ENCODE measurements around the gene APBA3.

APBA3 gene

DNA sequence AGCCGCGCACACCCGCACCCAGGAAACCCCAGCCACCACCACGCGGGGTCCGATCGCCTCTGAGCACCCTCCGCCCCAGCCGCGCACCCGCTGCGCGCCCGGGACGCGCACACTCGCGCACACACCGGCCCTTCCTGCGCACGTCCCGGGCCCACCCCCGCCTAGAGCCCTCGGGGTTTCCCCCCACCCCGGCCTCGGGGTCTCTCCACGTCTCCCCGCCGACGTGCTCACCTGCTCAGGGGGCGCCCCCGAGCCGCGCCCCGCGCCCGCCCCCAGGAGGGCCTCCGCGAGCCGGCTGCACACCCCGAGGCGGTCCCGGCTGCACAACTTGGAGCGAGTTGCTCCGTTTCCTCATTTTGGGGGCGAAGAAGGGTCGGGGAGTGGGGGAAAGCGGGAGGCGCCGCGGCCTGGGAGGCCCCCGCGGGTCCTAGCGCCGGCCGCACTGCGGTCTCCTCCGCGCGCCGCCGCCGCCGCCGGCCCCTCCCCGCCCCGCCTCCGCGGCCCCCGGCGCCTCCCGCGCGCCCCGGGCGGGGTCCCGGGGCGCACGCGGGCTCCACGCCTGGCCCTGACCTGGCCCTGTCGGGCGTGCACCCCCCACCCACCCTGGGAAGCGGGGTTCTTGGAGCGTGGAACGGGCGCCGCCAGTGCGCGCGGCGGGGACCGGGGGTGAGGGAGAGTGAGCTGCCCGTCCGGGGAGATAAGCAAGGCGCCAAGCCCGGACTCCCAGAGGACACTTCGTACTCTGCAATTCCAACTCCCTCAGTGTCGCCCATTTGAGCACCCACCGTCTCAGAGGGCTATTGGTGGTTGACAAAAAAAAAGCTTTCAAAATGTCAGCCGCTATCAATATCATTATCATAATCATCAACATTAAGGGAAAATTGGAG is 24.7 kb upstream of the APBA3 start, which contains the start of gene MATK:
Gene MATK (minus strand): TSS at position 444 of the 887 bp plus-strand sequence. CDS start 1,246 bp downstream, outside the sequence.
- DNase-seq: no peak

DNA sequence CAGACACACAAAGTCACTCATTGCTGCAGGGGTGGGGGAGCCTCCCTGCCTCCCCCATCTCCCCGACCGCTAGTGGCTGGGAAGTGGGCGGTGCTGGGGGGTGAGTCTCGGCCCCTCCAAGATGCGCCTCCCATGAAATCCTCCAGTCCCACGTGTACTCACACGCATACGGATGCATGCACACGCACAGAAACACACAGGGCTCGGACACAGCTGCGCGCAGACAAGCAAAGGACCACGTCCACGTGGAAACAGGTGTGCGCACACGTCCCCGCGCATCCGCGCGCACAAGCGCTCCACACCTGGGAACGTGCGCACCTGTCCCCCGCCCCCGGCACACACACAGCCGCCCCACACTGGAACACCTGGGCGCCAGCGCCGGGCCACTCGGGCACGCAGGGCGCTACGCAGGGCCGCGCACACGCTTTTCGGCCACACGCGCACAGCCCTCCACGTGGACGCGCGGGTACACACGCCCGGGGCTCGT is 24.0 kb upstream of the APBA3 start:
- DNase-seq: no peak

DNA sequence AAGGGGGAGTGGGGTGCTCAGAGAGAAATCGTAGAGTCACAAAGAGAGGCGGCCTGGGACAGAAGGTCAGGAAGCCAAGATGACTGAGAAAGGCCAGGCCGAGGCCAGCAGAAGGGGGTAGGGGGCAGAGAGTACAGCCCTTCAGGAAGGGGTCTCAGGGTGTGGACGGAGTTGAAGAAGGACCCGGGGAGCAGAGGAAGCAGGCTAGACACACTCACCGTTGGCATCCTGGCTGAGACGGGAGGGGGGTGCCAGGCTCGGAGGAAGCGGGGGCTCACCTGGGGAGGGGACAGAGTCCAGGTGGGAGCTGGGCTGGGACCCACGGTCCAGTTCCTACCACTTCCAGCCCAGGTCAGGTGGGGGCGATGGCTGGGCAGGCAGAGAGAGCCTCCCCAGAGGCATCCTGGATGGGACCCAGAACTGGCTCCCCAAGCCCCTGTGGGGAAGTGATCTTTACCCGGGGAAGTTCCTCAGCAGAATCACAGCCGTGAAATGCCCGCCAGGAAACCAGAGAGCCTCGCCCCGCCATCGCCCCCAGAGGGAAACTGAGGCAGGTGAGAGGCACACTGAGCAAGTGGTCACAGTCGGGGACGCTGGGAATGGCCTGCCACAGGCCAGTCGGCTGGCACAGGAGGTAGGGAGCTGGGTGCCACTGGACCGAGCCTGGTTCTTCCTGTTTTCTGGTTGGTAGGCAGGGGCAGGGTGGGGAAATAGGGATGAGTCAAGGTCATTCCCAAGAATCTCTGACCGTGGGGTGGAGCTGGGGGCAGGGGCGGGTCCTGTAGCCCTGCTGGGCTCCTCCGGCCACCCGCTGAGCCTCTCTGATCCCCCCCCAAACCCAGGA is 23.3 kb upstream of the APBA3 start:
- DNase-seq: no peak

DNA sequence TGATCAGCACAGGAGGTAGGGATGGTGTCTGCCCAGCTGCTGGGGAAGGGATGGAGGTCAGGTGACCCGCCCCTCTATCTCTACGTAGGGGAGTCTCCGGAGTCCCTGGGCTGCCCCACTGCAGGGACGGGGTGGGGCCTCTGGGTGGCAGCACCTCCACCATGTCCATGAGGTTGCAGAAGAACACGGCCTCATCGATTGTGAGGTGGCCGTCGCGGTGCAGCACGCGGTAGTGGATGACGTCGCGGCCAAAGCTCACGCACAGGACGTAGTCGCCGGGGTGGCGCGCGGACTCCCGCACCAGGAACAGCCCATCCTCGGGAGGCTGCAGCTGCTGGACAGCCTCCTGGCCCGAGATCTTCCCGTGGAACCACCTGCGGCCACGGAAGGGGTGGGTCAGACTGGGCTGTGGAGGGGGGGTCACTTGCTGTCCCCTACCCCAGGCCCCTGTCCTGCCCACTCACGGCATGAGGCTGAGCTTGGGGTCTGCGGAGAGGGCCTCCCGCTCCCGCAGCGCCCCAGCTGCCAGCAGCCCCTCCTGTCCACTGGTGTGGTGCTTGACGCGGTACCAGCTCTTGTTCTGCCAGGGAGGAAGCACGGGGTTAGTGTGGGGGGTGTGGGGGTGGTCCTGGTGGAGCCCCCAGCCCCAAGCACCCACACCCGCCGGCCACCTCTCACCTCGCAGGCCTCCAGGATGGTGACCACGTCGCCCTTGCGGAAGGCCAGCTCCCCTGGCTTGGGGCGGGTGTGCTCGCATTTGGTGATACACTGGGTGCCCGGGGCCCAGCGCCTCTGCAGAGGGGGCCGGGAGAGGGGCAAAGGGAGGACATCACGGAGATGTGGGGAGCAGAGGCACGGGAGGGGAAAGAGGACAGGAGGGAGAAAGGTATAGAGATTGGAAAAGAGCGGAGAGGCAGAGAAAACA is 22.4 kb upstream of the APBA3 start:
- no peak for DNase-seq

DNA sequence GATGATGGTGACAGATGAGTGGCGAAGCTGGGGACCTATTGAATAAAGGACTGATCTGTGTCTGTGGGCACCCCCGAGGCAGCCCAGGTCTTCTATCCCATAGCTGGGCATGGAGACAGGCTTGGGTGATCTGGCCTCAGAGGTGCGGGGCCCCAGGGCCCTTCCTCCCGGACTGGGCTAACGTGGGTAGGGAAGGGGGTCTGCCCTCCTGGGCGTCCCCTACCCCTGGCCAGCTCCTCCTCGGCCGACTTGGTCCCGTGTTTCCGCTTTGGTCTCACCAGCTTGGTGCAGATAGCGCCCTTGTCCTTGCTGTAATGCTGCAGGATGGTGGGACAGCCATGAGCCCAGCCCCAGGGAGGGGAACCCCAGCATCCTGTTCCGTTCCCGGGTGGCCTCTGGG is 21.4 kb upstream of the APBA3 start:
- DNase-seq: no peak

DNA sequence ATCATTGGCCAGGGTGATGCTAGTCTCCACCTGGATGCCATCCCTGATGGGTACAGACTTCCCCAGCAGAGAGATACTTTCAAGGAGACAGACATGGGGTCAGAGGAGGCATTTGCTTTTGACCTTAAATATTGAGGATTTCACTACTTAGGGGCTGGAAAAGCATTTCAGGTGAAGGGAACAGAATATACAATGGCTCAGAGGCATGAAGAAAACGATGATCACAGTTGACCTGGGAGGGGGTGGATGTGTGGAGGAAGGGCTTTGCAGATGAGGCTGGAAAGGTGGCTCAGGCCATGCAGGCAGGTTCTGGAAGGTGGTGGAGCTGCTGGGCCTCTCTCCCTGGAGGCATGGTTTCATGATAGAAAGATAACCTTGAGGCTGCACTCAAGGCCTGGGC is 20.8 kb upstream of the APBA3 start:
- DNase-seq: no peak

DNA sequence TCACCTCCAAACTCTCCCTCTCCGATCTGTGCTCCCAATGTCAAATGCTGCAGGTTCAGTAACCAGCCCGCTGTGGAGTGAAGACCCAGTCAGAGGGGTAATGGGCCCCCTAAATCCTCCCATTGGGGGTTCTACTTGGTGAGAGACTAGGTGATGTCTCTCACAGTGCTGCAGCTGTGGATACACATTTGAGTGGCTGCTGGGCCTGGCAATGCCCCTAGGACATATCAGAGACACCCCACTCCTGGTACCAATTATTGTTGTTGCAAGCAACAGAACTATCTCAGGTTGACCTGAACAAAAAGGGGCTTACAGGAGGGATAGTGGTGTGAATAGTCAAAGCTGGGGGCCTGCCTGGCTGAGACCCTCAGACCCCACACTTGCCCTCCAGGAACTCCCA is 20.1 kb upstream of the APBA3 start:
- DNase-seq: no peak

DNA sequence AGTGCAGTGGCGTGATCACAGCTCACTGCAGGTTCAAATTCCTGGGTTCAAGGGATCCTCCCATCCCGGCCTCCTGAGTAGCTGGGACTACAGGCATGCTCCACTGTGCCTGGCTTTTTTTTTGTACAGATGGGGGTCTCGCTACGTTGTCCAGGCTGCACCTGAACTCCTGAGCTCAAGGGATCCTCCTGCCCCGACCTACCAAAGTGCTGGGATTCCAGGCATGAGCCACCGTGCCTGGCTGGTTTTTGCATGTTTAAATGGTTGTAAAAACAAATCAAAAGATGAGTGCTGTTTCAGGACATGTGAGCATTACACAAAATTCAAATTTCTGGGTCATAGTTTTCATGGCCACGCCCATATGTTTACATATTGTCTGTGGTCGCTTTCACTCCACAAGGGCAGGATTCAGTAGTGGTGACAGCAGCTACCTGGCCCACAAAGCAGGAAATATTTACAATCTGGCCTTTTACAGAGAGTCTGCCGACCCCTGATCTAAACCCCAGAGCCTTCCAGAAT is 19.4 kb upstream of the APBA3 start:
- no peak for DNase-seq

DNA sequence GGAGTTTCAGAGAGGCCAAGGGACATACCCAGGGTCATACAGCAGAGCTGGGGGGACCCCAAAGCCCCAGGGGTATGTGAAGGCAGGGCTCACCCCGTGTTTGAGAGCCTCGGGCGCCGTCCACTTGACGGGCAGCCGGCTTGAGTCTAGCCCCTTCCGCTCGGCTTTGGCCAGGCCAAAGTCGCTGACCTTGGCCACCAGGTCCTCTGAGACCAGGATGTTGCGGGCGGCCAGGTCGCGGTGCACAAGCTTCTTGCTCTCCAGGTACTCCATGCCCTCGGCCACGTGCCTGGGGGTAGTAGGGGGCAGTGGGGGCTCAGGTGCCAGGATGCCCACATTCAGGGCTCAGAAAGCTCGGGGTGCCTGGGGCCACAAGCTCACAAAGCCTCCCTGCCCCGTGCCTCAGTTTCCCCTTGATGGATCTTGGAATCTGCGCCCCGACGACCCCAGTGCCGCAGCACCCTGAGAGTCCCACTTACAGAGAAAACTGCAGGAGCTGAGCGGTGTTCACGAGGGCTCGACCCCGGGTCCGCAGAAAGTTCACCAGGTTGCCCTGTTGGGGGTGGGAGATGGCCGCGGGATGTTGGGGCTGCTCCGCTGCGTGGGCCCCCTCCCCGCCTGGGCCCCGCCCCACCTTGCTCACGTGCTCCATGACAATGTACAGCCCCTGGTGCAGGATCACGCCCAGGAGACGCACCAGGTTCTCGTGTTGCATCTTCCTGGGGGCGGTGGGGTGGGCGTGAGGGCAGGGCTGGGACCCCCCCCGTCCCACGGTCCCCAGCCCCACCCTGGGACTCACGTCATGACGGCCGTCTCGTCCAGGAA is 17.6 kb upstream of the APBA3 start:
- DNase-seq: no peak

DNA sequence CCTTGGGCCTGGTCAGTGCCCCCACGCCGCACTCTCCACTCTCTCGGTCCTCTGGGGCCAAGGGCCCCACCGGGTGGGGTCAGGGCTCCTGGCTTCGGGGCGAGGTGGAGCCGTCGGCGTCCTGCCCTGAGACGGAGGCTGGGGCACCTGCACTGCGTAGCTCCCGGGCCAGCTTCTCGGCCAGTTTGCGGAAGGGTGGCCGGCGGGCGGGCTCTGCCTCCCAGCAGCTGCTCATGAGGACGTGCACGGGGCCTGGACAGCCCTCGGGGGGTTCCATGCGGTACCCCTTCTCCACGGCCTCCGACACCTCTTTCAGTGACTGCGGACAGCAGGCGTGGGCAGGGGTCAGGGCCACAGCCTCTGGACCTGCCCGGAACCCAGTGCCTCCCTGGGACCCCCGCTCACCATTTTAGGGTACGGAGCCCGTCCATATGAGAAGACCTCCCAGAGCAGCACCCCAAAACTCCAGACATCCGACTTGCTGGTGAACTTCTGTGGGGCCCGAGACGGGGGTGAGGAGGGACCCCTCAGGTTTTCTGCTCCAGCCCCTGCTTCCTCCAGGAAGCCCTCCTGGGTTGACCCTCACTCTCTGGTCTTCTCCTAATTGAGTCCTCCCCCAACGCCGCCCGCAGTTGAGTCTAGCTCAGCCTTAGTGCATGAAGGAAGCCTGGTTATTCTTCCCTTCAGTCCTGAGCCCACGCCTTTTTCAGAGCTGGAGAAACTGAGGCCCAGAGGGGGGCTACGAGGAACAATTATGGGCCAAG is 16.8 kb upstream of the APBA3 start:
- DNase-seq: no peak

DNA sequence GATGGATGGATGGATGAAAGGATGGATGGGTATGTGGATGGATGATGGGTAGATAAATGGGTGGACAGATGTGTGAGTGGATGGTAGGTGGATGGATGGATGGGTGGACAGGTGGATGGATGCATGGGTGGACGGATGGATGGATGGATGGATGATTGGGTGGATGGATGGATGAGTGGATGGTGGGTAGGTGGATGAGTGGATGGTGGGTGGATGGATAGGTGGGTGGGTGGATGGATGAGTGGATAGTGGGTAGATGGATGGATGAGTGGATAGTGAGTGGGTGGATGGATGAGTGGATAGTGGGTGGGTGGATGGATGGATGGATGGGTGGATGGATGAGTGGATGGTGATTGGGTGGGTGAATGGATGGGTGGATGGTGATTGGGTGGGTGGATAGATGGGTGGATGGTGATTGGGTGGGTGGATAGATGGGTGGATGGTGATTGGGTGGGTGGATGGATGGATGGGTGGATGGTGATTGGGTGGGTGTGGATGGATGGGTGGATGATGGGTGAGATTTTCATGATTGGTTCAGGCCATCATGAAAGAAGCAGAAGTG is 15.1 kb upstream of the APBA3 start:
- DNase-seq: no peak

DNA sequence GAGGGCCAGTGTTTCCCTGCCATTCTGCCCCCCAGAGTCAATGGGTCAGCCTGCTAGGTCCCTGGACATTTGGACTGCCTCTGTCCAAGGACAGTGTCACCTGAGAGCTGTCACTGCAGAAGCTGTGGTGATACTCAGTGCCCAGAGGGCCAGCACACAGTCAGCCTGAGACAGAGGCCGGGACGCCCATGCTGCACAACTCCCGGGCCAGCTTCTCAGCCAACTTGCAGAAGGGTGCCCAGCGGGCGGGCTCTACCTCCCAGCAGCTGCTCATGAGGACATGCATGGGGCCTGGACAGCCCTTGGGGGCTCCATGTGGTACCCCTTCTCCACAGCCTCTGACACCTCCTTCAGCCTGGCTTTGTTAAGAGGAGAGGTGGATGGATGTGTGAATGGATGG is 14.3 kb upstream of the APBA3 start:
- no peak for DNase-seq

DNA sequence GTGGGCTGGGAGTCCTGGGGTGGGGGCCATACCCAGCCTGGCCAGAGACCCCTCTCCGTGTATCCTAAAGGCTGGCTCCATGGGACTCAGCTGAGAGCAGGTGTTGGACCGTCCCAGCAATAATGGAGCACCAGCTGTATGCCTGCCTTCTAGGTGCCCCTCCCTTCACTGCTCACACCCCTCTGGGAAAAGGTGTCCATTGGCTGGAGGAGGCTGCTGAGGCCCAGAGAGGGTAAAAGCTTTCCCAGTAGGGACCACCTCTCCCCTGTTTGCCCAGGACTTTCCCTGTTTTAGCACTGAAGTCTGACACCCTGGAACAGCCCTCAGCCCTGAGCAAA is 13.9 kb upstream of the APBA3 start:
- DNase-seq: no peak

DNA sequence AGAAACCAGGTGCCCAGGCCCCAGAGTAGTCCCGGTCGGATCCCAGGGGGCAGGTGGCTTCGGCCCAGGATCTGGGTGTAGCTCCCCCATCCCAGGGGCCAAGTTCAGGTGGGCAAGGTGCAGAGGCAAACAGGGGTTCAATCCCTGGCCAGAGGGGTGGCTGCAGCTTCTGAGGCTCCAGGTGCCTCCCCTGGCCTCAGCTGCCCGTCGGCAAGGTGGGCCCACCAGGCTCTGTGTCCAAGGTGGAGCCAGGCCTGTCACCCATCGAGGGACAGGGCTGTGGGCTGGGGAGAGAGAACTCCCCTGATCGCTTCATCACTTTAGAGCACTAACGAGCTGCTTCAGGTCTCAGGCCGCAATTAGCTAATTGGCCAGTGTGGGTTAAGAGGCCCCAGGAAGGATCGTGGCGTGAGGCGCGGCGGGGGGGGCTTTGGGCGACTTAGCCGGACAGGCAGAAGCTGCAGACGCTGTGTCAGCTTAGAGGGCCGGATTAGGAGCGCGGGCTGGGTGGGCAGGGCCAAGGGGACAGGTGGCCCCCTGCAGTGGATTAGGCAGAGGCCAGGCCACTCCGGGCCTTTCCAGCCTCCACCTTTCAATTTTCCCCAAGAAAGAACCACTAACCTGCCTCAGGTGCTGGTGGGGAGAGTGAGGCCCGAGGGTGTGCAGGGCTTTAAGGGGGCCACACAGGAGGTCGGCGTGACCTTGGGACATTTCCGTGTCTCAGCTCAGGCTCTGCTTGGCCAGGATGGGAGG is 13.3 kb upstream of the APBA3 start:
- no peak for DNase-seq

DNA sequence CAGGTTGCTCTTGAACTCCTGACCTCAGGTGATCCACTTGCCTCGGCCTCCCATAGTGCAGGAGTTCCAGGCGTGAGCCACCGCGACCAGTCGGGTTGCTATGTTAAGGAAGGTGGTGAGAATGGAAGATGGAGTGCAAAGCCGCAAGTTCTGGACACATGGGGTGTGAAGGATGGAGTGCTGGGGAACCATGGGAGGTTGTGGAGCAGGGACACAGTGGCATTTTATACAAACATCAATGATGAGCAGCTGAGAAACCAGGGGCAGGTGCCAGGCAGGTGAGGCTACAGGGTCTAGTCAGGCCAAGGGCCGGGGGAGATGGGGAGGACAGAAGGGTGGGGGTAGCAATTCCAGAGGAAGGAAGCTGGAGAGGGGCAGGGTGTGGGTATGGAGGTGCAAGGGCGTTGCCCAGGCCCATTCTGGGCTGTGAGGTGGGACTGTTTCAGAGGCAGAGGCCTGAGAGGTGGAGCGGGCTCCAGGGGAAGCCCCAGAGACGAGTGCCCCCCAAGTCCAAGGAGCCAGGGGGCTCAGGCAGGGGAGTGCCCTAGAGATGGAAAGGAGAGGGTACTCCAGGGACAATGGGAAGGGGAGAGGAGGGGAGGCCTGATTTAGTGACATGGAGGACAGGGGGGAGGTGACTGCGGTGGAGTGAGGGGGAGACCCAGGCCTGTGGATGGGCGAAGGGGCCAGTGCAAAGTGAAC is 12.5 kb upstream of the APBA3 start:
- DNase-seq: no peak

DNA sequence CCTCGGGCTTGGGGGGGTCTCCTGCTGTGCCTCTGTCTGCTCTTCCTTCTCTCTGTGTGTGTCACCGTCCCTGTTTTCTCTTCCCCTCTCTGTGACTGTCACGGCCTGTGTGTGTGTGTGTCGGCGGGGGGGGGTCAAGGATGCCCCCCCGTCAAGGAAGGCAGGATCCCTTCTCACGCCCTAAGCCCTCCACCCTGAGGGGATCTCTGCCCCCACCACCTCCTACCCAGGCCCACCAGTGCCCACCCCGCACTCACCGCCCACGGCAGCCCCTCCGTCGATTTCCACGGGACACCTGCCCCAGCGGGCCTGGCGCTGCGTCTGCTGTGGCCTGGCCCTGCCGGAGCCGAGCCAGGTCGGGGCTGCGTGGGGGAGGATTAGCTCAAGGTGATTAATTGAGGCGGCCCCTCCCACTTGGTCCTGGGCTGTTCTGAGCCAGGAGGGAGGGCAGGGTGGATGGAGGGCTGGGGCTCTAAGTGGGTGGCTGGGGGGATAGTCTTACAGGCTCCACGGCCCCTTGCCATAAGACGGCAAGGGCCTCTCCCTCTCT is 10.5 kb upstream of the APBA3 start, which contains the start of gene RAX2:
Gene RAX2 (minus strand): TSS at position 323 of the 550 bp plus-strand sequence. CDS start 486 bp downstream, outside the sequence.
- DNase-seq: no peak

DNA sequence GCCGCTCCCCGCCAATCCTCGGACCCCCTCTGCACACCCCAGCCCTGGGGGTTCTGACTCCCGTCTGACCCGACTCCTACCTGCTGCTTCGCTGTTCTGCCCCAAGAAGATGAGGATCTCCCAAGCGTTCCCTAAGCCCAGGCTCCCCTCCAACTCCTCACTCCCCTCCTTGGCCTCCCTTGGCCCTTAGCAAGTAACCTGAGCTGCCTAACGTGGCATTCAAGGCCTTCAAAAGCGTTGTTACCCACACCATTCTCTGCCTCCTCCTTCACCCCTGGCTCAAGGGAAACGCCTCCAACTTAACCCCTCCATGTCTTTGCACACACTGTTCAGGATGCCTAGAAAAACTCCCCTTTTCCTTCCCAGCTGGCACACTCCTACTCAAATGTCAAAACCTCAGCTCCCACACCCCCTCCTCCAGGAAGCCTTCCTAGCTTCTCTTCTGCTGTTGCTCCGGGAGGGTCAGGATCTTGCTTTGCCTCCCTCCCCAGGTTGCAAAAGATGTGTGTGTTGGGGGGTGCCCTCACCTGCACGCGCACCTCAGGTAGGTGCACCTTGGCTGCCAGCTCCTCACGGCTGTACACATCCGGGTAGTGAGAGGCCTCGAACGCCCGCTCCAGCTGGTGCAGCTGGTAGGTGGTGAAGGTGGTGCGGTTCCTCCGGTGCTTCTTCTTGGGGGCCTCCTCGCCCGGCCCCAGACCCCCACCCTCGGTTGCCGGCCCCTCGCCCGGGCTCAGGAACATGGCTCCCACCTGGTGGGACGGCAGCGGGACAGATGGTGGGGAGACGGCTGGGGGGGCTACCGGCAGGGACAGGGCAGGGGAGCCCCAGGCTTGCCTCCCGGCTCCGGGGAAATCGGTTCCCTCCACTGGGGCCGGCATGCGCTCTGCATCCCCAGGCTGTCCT is 9.8 kb upstream of the APBA3 start:
- DNase-seq: no peak
